Lung (tissue), 12 donors: Measurements from ENCODE around the gene ANKRD29. TPM values are rescaled to one million over a fixed set of nuclear protein-coding genes. Genes with fewer than 3 reads are reported as not detected.

Experiments
- ATAC-seq: fragments of 200-7000 bp; cut with Tn5 transposase; one replicate; pipeline ENCODE4 v1.9.1; 2020; ENCODE audit warnings: moderate number of reproducible peaks; ENCODE audit not compliant: insufficient read depth, low FRiP score
- DNase-seq, 3 donors: peaks; one replicate each; pipeline ENCODE4 v3.0.0-alpha.2; 2013 to 2017
- H3K27ac ChIP-seq, 2 donors: one replicate each; pipeline ENCODE4 v1.5.1; 2013; ENCODE audit warnings: mild to moderate bottlenecking in 2 of 2, moderate library complexity in 2 of 2, control low read depth in 1 of 2, inconsistent platforms in 1 of 2, low read depth in 1 of 2, low read length in 1 of 2
- H3K27me3 ChIP-seq, 3 donors: one replicate each; pipeline ENCODE4 v1.5.1; 2013; ENCODE audit warnings: low read length in 2 of 3; ENCODE audit not compliant: control insufficient read depth in 3 of 3, insufficient read depth in 3 of 3
- H3K36me3 ChIP-seq, 4 donors: one replicate each; pipeline ENCODE4 v1.5.1; 2013; ENCODE audit warnings: low read length in 4 of 4, mild to moderate bottlenecking in 1 of 4, moderate library complexity in 1 of 4; ENCODE audit not compliant: control insufficient read depth in 4 of 4, insufficient read depth in 4 of 4
- H3K4me1 ChIP-seq, 5 donors: one replicate each; pipeline ENCODE4 v1.5.1; 2013; ENCODE audit warnings: low read length in 5 of 5, mild to moderate bottlenecking in 2 of 5, moderate library complexity in 1 of 5; ENCODE audit not compliant: control insufficient read depth in 5 of 5, insufficient read depth in 5 of 5
- H3K4me3 ChIP-seq: one replicate; pipeline ENCODE4 v1.5.1; 2013; ENCODE audit warnings: mild to moderate bottlenecking, control low read depth, moderate library complexity
- H3K9ac ChIP-seq, 2 donors: one replicate each; pipeline ENCODE4 v1.5.1; 2013; ENCODE audit warnings: low read length in 2 of 2, control low read depth in 1 of 2; ENCODE audit not compliant: insufficient read depth in 1 of 2
- H3K9me3 ChIP-seq, 4 donors: one replicate each; pipeline ENCODE4 v1.5.1; 2013; ENCODE audit warnings: low read length in 3 of 4, mild to moderate bottlenecking in 1 of 4, moderate library complexity in 1 of 4; ENCODE audit not compliant: control insufficient read depth in 4 of 4, insufficient read depth in 3 of 4
- WGBS, 2 donors: extraction: QIAGEN DNeasy Blood & Tissue Kit; methylation state at CpG; one replicate each; pipeline ENCODE4 v1.1.7; 2013; 5-methylcytosine and 5-hydroxymethylcytosine counted together
- polyA plus RNA-seq, 2 donors: library from polyadenylated mRNA; stranded (reverse); fragments of 200-250 nt; gene quantifications; one replicate each; pipeline ENCODE4 v1.2.1, GENCODE V29; 2013
- total RNA-seq, 2 donors: library from RNA; depleted of rRNA in 1 of 2; stranded (reverse); fragments of >200 nt in 1 of 2; gene quantifications; one replicate each; pipeline ENCODE4 v1.2.1, GENCODE V29; 2014 to 2021
- TF ChIP-seq, protein P1 (sequence below): IDR thresholded peaks from 2 replicates; pipeline ENCODE4 v1.5.1; 2012; ENCODE audit warnings: mild to moderate bottlenecking; ENCODE audit errors: control extremely low read depth, extremely low read depth
- donor health status: control.
- donor health status: control.
- donor health status: Bipolar disorder and iron deficiency.
- donor health status: healthy.
- donor health status: DM: yes; HTN: yes; CAD: no.

Gene ANKRD29
- total and polyA plus RNA-seq, 4 donors, result 12.5 to 60.9 (median 43.0) TPM

DNA sequence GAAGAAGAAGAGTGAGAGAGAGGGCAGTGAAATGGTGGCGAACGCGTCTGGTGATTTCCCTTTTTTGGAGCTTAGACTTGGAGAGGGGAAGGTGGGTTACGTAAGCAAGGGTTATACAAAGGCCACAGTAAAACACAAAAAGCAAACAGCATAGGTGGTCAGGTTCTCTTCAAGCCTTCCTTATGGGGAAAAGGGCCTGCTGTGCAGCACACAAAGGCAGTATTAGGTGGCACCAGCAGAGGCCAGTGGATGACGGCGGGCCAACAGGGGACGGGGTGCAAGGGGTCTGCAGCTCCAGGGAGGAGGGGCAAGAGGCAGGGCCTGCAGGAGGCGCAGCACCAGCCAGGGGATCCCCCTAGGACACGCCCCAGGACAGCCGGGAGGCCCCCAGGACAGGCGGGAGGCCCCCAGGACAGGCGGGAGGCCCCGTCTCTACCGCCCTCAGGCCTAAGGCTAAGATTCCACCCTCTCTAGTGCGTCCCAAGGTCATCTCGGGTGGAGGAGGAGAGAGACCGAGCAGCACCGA is 43.8 kb downstream of the ANKRD29 start:
- ATAC-seq, result peak; percentile 64
- no peak overlapping the region for H3K4me3 ChIP-seq
- H3K9ac ChIP-seq, result peak overlapping the region; percentile 33 to 38
- TF ChIP-seq, protein P1, sequence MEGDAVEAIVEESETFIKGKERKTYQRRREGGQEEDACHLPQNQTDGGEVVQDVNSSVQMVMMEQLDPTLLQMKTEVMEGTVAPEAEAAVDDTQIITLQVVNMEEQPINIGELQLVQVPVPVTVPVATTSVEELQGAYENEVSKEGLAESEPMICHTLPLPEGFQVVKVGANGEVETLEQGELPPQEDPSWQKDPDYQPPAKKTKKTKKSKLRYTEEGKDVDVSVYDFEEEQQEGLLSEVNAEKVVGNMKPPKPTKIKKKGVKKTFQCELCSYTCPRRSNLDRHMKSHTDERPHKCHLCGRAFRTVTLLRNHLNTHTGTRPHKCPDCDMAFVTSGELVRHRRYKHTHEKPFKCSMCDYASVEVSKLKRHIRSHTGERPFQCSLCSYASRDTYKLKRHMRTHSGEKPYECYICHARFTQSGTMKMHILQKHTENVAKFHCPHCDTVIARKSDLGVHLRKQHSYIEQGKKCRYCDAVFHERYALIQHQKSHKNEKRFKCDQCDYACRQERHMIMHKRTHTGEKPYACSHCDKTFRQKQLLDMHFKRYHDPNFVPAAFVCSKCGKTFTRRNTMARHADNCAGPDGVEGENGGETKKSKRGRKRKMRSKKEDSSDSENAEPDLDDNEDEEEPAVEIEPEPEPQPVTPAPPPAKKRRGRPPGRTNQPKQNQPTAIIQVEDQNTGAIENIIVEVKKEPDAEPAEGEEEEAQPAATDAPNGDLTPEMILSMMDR, result no peak
- 17% methylated on average over 17 to 18 of the region's 18 CpGs for WGBS, 2 donors
- peak; percentile 63 to 77 (median 73) for DNase-seq
- H3K4me1 ChIP-seq, result peaks cover 2 to 15% (median 3%) of the 10 kb centered on the region in 5 donors
- no peaks in the 10 kb centered on the region for H3K36me3 ChIP-seq
- H3K27me3 ChIP-seq, result peaks cover 0 to 18% (median 9%) of the 10 kb centered on the region in 3 donors
- no peaks in the 10 kb centered on the region for H3K9me3 ChIP-seq
- peak overlapping the region in 1 of 2 donors; percentile 68 for H3K27ac ChIP-seq

DNA sequence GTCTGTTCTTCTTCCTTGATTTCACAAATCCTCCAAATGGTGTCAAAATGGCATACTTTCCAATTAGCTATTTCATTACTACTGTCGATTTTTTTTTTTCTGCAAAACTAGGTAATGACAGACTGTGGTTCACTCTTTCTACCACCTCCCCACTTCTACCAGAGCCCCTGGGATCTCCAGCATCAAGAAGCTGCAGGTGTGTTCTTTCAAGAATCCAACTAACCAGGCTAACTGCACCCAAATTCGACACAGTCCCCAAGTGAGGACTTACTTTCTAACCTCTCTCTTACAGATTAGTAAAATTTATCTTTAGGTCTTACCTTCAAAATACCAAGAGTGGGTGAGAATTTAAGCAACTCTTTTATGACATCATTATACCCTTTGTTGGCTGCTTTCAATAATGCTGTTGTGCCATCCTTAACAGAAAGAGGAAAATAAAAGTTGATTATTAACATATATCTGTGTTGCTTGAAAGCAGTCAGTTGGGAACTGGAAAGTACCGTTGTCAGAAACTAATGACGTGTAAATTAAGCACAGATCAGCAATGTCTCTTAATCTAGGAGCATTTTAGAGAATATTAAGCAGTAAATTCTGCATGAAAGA is 45.2 kb downstream of the ANKRD29 start:
- H3K36me3 ChIP-seq, result no peaks in the 10 kb centered on the region
- DNase-seq (no peak), ATAC-seq (no peak)
- no peaks in the 10 kb centered on the region for H3K9me3 ChIP-seq
- WGBS, 2 donors, result 78 to 81% methylated on average over 4 of the region's 4 CpGs
- no peak overlapping the region for H3K4me3 ChIP-seq
- H3K27ac ChIP-seq, result no peak overlapping the region
- H3K9ac ChIP-seq, result peak overlapping the region in 1 of 2 donors; percentile 27
- TF ChIP-seq, protein P1, result no peak
- peaks cover 0 to 18% (median 9%) of the 10 kb centered on the region in 3 donors for H3K27me3 ChIP-seq
- H3K4me1 ChIP-seq, result peaks cover 2 to 15% (median 3%) of the 10 kb centered on the region in 5 donors

DNA sequence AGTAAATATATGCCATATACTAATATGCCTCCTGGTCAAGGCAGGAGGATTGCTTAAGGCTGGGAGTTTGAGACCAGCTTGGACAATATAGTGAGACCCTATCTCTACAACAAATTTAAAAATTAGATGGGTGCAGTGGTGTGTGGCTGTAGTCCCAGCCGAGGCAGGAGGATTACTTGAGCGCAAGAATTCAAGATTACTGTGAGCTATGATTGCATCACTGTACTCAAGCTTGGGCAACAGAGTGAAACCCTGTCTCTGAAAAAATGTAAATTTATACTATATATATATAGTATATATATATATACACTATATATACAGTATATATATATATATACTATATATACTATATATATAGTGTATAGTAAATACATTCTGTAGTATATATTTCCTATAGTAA is 46.5 kb downstream of the ANKRD29 start:
- Histone ChIP-seq H3K27ac (no peak overlapping the region), H3K27me3 (peaks cover 0 to 18% (median 9%) of the 10 kb centered on the region in 3 donors), H3K9ac (no peak overlapping the region), H3K4me1 (peaks cover 2 to 15% (median 5%) of the 10 kb centered on the region in 5 donors), H3K36me3 (no peaks in the 10 kb centered on the region), H3K9me3 (peaks cover 0 to 1% (median 0%) of the 10 kb centered on the region in 4 donors), H3K4me3 (no peak overlapping the region)
- no peak for ATAC-seq
- whole genome bisulfite sequencing, 2 donors, result 59 to 78% methylated on average over 2 of the region's 2 CpGs
- no peak for DNase-seq
- TF ChIP-seq, protein P1, result no peak
